Activated T-cell treated with anti-CD3 and anti-CD28 coated beads, Interleukin-2, amount 50 U/mL, for 4 hours (primary cell): ENCODE measurements around the gene GABARAP. TPM values are rescaled to one million over a fixed set of nuclear protein-coding genes. Genes with fewer than 3 reads are reported as not detected.
A peak's percentile ranks its signal among the peaks of the same experiment; 100 is the strongest.

Experiments used
- ATAC-seq, 2 donors: fragments of 200-7000 bp; cut with Tn5 transposase; one replicate each; pipeline ENCODE4 v1.10.0; 2021
- DNase-seq: peaks from one replicate; pipeline ENCODE4 v3.0.0-alpha.2; 2020
- H3K27me3 Mint-ChIP-seq: one replicate; pipeline ENCODE4 v1.8.0; 2021; ENCODE audit warnings: low read depth, mixed read lengths
- H3K36me3 Mint-ChIP-seq: one replicate; pipeline ENCODE4 v1.8.0; 2022; ENCODE audit warnings: mixed read lengths; ENCODE audit not compliant: insufficient read depth
- H3K4me1 Mint-ChIP-seq: one replicate; pipeline ENCODE4 v1.8.0; 2021; ENCODE audit warnings: low read depth, mixed read lengths
- H3K4me3 Mint-ChIP-seq: one replicate; pipeline ENCODE4 v1.8.0; 2021; ENCODE audit warnings: mild to moderate bottlenecking, moderate library complexity, mixed read lengths
- H3K9me3 Mint-ChIP-seq: one replicate; pipeline ENCODE4 v1.8.0; 2021; ENCODE audit warnings: mixed read lengths
- total RNA-seq, 3 donors: library from RNA; stranded (reverse); gene quantifications; one replicate each; pipeline ENCODE4 v1.2.1, GENCODE V29; 2021

Gene GABARAP
- total RNA-seq, 3 donors from 2014 or later, result 114 to 136 (median 133) TPM

GRCh38 chr17:7218166-7218565, 24.1 kb downstream of the GABARAP start:
- Mint-ChIP-seq H3K4me3 (peak overlapping the region; percentile 35), H3K27me3 (no peaks in the 10 kb centered on the region), H3K36me3 (peaks cover 3% of the 10 kb centered on the region), H3K9me3 (no peaks in the 10 kb centered on the region), H3K4me1 (peaks cover 70% of the 10 kb centered on the region)
- no peak for ATAC-seq
- DNase-seq, result no peak

GRCh38 chr17:7217113-7217987, 24.9 kb downstream of the GABARAP start:
- Mint-ChIP-seq H3K4me1 (peaks cover 70% of the 10 kb centered on the region), H3K9me3 (no peaks in the 10 kb centered on the region), H3K27me3 (no peaks in the 10 kb centered on the region), H3K36me3 (peaks cover 3% of the 10 kb centered on the region), H3K4me3 (peak overlapping the region; percentile 58)
- ATAC-seq (no peak), DNase-seq (no peak)

DNA sequence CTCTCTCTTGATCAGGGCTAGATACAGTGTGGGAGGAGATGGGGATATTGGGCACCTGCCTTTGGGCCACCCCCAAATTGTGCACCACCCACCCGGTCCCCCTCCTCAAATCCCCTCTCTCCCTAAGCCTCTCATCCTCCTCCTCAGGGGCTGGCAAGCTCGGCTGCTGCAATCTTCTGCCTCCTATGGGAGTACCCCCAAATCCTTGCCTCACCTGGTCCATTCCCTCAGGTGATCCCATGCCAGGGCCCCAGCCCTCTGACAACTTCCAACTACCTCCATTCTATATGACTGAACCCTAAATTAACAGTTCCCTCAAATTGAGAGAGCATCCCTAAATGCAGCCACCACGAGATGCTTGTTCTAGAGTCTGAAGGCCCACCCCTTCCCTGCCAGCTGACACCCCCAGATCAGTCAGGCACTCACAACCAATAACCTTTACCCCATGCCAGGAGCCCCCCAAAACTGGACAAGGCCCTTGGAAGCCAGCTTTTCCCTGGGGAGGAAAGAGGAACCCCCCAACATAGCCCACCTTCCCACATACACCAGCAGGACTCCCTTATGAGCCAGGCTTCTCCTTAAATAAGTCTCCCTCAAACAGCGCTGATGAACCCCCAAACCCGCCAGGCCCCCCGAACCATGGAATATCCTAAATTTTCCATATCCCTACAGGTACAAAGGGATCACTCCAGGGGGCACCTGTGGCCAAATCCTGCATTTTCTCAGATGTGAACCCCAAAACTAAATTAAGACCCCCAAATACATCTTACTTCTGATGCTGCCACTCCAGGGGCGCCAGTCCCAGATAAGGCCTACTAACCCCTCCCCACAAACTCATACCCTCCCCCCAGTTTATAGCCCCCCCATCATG, 25.8 kb downstream of the GABARAP start:
- Mint-ChIP-seq H3K27me3 (peaks cover 6% of the 10 kb centered on the region), H3K4me1 (peaks cover 75% of the 10 kb centered on the region), H3K4me3 (peak overlapping the region; percentile 37), H3K9me3 (no peaks in the 10 kb centered on the region), H3K36me3 (peaks cover 3% of the 10 kb centered on the region)
- DNase-seq (no peak), ATAC-seq (no peak)

DNA sequence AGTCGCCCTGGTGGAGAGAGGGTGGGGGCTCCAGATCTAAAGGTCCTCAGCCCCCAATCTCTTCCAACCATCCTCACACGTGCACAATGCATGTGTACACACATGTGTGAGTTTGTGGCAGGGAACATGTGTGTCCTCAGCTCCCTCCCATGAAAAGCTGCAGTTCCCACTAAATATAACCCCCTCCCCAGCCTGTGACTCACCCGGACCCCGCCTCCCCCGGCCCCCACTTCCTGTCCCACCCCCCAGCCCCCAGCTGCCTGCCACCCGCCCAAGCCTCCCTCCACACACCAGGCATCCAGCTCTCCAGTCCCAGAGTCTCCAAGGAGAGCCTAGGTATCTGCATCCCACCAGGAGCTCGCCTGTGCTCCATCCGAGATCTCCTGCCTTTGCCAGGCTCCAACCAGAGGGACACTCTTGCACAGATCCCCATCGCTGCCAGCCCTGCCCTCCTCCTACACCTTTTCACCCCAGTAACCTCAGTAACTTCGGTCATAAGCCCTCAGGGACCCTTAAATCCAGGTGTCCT, 26.5 kb downstream of the GABARAP start:
- no peak for ATAC-seq
- peaks cover 67% of the 10 kb centered on the region for H3K4me1 Mint-ChIP-seq
- no peaks in the 10 kb centered on the region for H3K9me3 Mint-ChIP-seq
- H3K27me3 Mint-ChIP-seq, result peaks cover 6% of the 10 kb centered on the region
- no peak for DNase-seq
- no peaks in the 10 kb centered on the region for H3K36me3 Mint-ChIP-seq
- H3K4me3 Mint-ChIP-seq, result peak overlapping the region; percentile 37

DNA sequence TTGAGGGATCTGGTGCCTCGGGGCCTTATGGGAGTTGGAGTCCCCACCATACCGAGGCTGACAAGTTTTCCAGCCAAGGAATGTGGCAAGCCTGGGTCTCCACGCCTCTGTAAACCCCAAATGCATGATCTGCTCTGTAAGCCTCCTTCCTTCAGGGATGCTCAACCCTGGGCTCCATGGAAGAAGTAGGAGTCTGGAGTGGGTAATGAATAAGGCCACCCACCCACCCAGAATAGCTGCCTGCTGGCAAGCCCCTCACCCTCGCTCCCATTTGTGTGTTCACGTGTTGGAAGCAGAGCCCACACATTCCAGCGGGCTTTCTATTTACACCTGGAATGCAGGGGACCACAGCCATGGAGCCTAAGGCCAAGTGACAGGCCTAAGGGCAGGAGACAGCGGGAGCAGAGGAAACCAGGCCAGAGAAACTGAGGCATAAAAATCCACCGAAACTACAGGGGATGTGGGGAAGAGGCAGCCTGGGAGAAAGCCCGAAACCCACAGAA, 27.1 kb downstream of the GABARAP start:
- DNase-seq (no peak), ATAC-seq (no peak)
- Mint-ChIP-seq H3K4me3 (peak overlapping the region; percentile 84), H3K27me3 (peaks cover 6% of the 10 kb centered on the region), H3K36me3 (no peaks in the 10 kb centered on the region), H3K9me3 (no peaks in the 10 kb centered on the region), H3K4me1 (peaks cover 63% of the 10 kb centered on the region)

- DNase-seq (peak; percentile 99), ATAC-seq (peak; percentile 81 to 82)
- Mint-ChIP-seq H3K36me3 (no peaks in the 10 kb centered on the region), H3K4me3 (peak overlapping the region; percentile 84), H3K27me3 (peaks cover 6% of the 10 kb centered on the region), H3K9me3 (no peaks in the 10 kb centered on the region), H3K4me1 (peaks cover 61% of the 10 kb centered on the region)
Measured at GRCh38 chr17:7214300-7215135, 27.7 kb downstream of the GABARAP start.

- no peaks in the 10 kb centered on the region for H3K9me3 Mint-ChIP-seq
- DNase-seq, result no peak
- ATAC-seq, result no peak
Measured at GRCh38 chr17:7213895-7214299, 28.4 kb downstream of the GABARAP start.

GRCh38 chr17:7211491-7212273, 30.6 kb downstream of the GABARAP start:
- H3K4me3 Mint-ChIP-seq, result no peak overlapping the region
- no peak for DNase-seq
- no peaks in the 10 kb centered on the region for H3K9me3 Mint-ChIP-seq
- no peak for ATAC-seq
- peaks cover 39% of the 10 kb centered on the region for H3K4me1 Mint-ChIP-seq
- no peaks in the 10 kb centered on the region for H3K36me3 Mint-ChIP-seq
- peaks cover 6% of the 10 kb centered on the region for H3K27me3 Mint-ChIP-seq

More at GRCh38 chr17:7213895-7214299, 28.4 kb downstream of the GABARAP start:
- Mint-ChIP-seq H3K4me3 (peak overlapping the region; percentile 84), H3K4me1 (peaks cover 55% of the 10 kb centered on the region), H3K36me3 (no peaks in the 10 kb centered on the region), H3K27me3 (peaks cover 6% of the 10 kb centered on the region)

GRCh38 chr17:7208754-7209460, 33.3 kb downstream of the GABARAP start:
- no peaks in the 10 kb centered on the region for H3K9me3 Mint-ChIP-seq
- peaks cover 6% of the 10 kb centered on the region for H3K27me3 Mint-ChIP-seq
- H3K4me3 Mint-ChIP-seq, result no peak overlapping the region
- no peaks in the 10 kb centered on the region for H3K36me3 Mint-ChIP-seq
- ATAC-seq (no peak), DNase-seq (no peak)
- peaks cover 39% of the 10 kb centered on the region for H3K4me1 Mint-ChIP-seq

- Mint-ChIP-seq H3K4me1 (peaks cover 36% of the 10 kb centered on the region), H3K27me3 (peaks cover 6% of the 10 kb centered on the region), H3K9me3 (no peaks in the 10 kb centered on the region), H3K36me3 (no peaks in the 10 kb centered on the region), H3K4me3 (no peak overlapping the region)
- DNase-seq (no peak), ATAC-seq (no peak)
Measured at GRCh38 chr17:7208027-7208571, 34.1 kb downstream of the GABARAP start.

DNA sequence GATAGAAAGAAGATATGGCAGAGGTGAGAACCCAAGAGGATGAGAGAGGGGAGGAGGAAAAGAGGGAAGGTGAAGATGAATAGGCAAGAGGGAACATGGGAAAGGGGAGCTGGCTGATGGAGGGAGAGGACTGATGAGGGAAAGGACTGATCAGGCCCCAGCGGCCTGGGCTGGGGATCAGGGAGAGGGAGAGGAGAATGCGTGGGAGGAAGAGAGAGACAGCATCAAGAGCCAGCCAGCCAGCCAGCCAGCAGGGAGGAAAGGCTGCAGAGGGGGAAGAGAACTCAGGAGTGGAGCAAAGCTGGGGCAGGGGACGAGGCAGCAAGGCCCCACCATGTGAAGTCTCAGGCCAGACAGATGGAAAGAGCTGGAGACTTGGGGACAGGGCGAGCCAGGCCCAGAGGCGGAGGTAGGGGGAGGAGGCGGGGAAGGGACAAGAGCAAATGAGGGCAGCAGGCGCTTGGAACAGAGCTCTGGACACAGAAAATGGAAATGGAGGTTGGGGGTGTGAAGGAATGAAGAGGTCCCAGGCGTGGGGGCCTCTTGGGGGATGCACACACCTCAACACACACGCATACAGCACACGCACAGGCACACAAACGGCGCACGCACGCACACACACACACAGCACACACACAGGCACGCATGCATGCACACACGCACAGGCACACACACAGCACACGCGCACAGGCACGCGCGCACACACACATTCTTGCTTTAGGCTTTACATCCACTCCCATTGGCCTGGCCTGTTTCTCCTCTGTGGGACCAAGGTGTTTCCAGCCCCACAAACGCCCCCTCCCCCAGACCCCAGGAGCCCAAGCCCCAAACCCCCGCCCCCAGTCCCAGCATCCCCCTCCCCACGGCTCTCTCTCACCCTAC, 34.9 kb downstream of the GABARAP start:
- H3K4me3 Mint-ChIP-seq, result no peak overlapping the region
- DNase-seq (no peak), ATAC-seq (no peak)
- peaks cover 6% of the 10 kb centered on the region for H3K27me3 Mint-ChIP-seq
- no peaks in the 10 kb centered on the region for H3K9me3 Mint-ChIP-seq
- H3K36me3 Mint-ChIP-seq, result no peaks in the 10 kb centered on the region
- H3K4me1 Mint-ChIP-seq, result peaks cover 36% of the 10 kb centered on the region

GRCh38 chr17:7205561-7205960, 36.7 kb downstream of the GABARAP start:
- Mint-ChIP-seq H3K4me1 (peaks cover 30% of the 10 kb centered on the region), H3K4me3 (peak overlapping the region; percentile 71), H3K36me3 (no peaks in the 10 kb centered on the region), H3K27me3 (no peaks in the 10 kb centered on the region), H3K9me3 (no peaks in the 10 kb centered on the region)
- ATAC-seq, result no peak
- no peak for DNase-seq
